Lung microvascular endothelial cell (primary cell): ENCODE results near the gene DGCR6. TPM values are rescaled to one million over a fixed set of nuclear protein-coding genes. Genes with fewer than 3 reads are reported as not detected.
A peak's percentile ranks its signal among the peaks of the same experiment; 100 is the strongest.
"Not testable (repeated sequence)": the region's sequence is repeated elsewhere in the genome, so short reads cannot be mapped to it uniquely, and the experiment has no call there.

Source experiments
- DNase-seq, 2 donors: peaks; one replicate each; pipeline versions ENCODE4 v3.0.0 to v3.0.0-alpha.2; 2010; ENCODE audit warnings: low read depth in 2 of 2
- total RNA-seq: library from RNA; depleted of rRNA; stranded (reverse); fragments of >200 nt; gene quantifications from 2 replicates; pipeline ENCODE4 v1.2.1, GENCODE V29; 2014

DGCR6 gene
- total RNA-seq = 0.60 and 2.4 TPM in 2 replicates

DNA sequence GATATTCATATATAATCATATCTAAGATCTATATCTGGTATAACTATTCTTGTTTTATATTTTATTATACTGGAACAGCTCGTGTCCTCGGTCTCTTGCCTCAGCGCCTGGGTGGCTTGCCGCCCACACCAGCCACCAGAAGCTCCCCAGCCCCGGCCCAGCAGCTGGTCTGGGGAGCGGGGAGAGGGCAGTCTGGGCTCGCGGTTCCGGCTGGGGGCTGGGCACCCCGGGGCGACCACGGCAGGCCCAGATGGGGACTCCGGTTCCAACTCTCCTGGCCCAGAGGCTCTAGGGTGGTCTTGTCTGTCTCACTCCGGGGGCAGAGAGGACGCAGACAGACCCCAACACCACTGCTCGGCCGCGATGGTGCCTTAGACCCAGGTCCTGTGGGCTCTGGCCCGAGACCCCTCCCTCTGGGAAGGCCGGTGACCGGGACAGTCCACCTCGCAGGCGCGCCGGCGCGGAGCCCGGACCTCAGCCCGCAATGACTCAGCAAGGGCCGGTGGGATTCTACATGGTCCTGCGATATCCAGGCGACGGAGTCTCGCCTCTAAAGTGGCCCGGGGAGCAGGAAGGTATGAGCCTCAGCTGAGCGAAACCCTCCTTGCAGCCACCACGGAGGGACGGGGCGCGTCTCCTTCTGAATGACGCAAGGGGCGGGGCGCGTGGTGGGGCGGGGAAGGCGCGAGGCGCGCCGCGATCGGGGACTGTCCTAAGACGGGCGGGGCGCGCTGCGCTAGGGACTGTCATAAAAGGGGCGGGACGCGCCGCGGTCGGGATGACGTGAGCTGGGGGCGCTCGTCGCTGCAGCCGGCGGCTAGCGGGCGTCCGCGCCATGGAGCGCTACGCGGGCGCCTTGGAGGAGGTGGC lies at the start of gene DGCR6:
TSS of gene DGCR6 (plus strand) at position 781 of the 870 bp plus-strand sequence. CDS start at position 836, 55 bp downstream.
- no peak for DNase-seq

GRCh38 chr22:18859314-18859713 lies 46.8 kb upstream of the DGCR6 start:
- DNase-seq = peak in 1 of 2 donors; percentile 0

DNA sequence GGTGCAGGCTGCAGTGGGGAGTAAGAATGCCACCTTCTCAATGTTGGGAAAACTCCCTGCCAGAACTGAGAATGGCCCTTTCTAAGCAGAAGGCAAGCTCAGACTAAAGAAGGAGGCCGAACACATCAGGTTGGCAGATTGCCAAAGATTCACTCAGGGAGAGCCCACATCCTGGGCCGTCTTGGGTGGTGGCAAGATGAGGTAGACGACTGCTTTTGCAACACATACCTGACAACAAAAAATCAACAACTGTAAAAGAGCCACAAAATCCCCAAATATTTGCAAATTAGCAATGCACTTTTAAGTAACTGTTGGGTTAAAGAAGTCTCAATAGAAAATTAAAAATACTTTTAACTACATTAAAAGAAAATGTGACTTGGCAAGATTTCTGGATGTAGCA lies 24.9 kb upstream of the DGCR6 start:
- not testable (repeated sequence) for DNase-seq

DNA sequence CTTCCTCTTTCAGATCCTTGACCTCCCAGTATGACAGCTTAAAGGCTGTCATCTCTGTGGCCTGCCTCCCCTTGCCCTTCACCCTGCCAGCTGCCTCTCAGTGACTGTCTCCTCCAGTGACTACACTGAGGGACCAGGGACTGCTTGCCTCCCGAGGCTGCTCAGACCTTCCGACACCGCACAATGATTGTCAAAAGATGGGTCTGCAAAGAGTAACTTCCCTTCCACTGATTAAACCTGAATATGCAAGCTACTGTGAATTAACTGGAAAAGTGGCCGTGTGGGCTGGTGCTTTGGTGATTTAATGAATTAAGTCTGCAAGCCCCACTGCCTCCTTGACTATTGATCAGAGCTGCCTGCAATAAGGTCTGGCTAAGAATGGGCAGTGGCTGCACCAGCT lies 21.7 kb upstream of the DGCR6 start:
- DNase-seq = not testable (repeated sequence)

GRCh38 chr22:18888115-18888514 lies 18.0 kb upstream of the DGCR6 start:
- no peak for DNase-seq

DNA sequence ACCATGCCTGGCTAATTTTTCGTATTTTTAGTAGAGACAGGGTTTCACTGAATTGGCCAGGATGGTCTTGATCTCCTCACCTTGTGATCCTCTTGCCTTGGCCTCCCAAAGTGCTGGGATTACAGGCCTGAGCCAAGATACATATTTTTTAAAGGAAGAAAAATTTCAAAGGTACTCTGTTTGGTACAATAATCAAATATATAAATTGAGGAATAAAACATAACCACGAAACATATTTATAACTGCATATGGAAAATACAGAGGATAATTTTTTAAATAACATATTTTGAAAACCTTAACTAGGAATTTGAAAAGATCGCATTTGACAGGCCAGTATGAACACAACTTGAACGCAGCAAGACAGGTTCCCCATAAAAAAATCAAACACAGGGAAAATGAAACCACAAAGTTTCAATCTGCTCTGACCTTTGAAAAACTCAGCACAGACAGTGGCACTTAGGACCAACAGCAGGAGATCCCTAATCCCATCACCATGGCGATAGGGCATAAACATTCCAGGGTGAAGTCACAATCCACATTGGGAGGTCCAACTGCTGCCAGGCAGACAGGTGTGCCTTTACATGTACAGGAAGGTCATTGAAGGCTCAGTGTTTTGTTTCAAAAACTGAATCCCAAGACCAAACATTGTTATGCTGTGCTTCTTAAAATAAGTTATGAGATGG lies 15.5 kb upstream of the DGCR6 start:
- DNase-seq = not testable (repeated sequence)

DNA sequence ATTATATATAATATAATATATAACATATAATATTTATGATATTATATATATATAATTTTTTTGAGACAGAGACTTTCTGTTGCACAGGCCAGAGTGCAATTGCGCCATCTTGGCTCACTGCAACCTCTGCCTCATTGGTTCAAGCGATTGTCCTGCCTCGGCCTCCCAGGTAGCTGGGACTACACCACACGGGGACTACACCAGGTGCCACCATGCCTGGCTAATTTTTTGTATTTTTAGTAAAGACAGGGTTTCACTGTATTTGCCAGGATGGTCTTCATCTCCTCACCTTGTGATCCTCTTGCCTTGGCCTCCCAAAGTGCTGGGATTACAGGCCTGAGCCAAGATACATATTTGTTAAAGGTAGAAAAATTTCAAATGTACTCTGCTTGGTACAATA lies 12.3 kb upstream of the DGCR6 start:
- not testable (repeated sequence) for DNase-seq

DNA sequence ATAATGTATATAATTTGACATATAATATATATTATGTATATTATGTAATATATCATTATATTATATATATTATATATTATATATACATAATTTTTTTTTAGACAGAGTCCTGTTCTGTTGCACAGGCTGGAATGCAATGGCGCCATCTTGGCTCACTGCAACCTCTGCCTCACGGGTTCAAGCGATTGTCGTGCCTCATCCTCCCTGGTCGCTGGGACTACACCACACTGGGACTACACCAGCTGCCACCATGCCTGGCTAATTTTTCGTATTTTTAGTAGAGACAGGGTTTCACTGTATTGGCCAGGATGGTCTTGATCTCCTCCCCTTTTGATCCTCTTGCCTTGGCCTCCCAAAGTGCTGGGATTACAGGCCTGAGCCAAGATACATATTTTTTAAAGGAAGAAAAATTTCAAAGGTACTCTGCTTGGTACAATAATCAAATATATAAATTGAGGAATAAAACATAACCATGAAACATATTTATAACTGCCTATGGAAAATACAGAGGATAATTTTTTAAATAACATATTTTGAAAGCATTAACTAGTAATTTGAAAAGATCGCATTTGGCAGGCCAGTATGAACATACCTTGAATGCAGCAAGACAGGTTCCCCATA lies 10.0 kb upstream of the DGCR6 start:
- not testable (repeated sequence) for DNase-seq

DNA sequence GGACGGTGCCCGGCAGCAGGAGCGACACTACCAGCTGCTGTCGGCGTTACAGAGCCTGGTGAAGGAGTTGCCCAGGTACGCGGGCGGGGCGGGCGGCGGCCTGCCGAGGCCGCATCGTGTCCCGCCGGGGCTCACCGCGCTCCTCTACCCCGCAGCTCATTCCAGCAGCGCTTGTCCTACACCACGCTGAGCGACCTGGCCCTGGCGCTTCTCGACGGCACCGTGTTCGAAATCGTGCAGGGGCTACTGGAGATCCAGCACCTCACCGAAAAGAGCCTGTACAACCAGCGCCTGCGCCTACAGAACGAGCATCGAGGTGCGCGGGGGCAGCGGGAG lies 258 bp downstream of the DGCR6 start:
- not testable (repeated sequence) for DNase-seq

- DNase-seq = no peak
These were observed 776 bp downstream of the DGCR6 start for GRCh38 chr22:18906896-18907295.

GRCh38 chr22:18909556-18909955 lies 3.4 kb downstream of the DGCR6 start:
- DNase-seq = no peak

DNA sequence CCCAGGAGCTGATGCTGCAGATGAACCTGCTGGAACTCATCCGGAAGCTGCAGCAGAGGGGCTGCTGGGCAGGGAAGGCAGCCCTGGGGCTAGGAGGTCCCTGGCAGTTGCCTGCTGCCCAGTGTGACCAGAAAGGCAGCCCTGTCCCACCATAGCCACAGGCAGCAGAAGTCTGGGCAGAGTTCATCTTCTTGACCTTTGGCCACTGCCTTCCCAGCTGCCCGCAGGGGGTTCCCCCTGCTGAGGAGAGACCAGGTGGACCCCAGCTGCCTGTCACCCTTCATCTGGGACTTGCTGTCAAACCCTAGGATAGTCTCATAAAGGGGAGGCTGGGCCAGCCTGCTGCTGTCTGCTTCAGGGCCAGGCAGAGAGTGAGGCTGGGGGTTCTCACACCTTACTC lies 5.4 kb downstream of the DGCR6 start:
- DNase-seq = not testable (repeated sequence)

DNA sequence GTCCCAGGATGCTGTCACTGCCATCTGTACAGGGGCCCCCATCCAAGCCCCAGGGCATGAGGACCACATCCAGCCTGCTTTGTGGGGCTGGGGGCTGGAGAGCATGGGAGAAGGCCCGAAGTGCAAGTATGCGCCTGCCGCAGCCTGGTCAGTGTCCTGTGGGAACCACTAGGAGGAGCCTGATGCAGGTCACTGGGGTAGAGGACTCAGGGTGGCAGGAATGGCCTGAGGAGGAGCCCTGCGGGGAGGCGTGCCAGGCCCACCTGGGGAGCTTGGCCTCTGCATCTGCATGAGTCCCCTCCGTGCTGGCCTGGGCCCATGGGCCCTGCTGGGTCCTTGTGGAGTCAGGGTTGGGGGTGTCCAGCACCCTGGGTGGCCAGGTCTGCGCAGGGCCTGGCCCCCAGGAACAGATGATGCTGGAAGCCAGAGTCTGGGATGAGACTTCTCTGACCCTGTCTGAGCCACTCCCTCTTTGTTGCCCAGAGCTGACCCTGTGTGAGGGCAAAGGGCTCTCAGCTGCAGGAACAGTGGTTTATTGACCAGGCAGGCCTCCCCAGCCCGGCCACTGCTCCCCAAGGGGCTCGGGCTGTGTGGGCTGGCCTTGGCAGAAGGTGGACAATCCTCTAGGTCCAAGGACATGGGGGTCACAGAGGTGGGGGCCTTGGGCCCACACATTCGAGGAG lies 6.3 kb downstream of the DGCR6 start:
- not testable (repeated sequence) for DNase-seq

DNA sequence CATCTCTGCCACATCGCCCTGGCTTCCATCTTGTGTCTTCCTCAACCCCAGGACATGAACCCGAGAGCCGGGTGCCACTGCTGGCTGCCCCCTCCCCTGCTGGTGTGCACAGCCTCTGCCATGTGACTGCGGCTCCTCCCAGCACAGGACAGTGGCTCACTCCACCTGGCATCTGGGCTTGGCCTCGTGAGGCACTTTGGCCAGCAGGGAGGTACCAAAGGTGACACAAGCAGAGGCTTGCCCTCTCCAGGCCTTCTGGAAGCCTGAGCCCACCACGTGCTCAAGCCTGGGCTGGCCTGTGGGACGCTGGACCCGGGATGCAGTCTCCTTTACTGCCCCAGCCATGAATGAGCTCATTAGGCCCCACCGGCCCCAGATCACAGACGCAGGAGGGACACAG lies 8.4 kb downstream of the DGCR6 start:
- DNase-seq = not testable (repeated sequence)

DNA sequence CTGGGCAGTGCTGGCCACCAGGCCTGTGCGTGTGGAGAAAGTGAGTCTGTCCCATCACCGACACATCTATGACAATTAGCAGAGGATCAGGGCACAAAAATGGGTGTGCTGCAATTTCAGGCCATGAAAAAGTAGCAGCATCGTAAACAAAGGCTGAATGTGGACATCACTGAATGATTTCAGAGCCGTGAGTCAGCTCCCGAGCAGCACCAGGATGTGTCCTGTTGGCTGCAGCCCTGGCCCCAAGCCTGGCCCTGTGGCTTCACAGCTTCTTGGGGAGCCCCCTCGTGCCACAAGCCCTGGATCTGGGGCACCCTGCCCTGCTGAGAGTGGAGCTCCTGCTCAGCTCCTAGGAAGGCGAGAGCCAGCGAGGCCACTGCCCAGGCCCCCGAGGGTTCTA lies 9.4 kb downstream of the DGCR6 start:
- DNase-seq = not testable (repeated sequence)

DNA sequence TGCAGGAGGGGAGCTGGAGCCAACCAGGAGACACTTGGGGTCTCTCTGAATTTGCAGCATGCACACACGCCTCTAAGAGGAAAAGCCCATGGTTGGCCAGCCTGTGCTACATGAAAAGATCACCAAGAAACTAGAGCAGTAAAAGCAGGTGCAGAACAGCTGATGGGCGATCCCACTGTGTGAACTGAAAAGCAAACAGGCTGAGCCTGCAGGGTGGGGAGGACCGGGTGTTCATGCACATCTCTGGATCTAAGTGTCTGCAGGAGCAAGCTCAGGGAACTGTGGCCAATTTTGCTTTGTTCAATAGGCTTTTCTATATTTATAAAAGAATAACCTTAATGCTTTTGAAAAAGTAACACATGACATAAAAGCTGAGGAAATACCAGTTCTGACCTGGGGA lies 11.7 kb downstream of the DGCR6 start:
- DNase-seq = not testable (repeated sequence)

DNA sequence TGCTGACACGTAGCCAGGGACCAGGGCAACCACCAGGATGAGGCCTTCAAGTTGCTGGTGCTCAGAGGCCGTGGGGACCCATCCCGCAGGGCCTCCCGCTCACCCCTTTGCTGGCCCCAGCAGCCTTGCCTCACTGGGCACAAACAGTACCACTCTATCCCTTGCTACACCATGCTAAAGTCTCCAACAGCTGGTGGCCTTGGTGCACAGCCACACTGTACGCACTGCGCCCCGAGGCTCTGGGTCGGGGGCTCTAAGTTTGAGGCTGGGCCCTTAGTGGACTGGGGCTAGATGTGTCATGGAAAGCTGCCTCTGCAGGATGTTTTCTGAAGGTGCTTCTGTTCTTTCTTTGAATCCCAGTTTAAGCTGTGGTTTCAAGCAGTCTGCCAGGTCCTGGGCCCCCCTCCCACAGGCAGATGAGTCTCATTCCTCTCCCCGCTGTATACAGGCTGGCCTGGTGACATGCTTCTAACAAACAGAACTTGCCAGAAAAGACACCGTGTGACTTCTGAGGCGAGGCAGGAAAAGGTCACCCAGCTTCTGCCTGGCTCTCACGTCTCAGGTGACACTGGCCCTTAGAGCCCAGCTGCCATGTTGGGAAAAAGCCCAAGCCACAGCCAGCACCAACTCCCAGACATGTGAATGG lies 14.3 kb downstream of the DGCR6 start:
- DNase-seq = not testable (repeated sequence)

GRCh38 chr22:18925368-18926064 lies 19.4 kb downstream of the DGCR6 start:
- no peak for DNase-seq

GRCh38 chr22:18927020-18927419 lies 20.9 kb downstream of the DGCR6 start:
- no peak for DNase-seq

DNA sequence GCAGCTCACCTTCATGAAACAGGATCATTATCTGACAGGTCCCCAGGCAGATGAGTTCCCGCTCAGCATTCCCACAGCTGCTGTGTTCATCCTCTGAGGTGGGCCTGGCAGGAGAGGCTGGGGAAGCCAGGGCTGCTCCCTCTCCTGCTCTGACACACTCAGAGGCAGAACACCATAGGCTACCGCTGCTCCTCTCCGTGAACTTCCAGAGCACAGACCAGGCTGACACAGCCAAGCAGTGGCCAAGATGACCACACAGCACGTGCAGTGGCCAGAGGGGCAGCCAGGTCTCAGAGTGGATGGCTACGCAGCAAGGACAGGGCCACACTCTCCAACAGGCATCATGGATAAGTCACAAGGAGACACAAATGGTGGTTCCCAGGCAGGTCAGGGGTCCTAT lies 21.5 kb downstream of the DGCR6 start:
- no peak for DNase-seq

- DNase-seq = no peak
These were observed 23.3 kb downstream of the DGCR6 start for GRCh38 chr22:18929459-18929858.
